Daoy (cell line): ENCODE data around the gene PNPLA4. TPM values are rescaled to one million over a fixed set of nuclear protein-coding genes. Genes with fewer than 3 reads are reported as not detected.

Source experiments
- DNase-seq: peaks from one replicate; pipeline ENCODE4 v3.0.0-alpha.2; 2015; ENCODE audit warnings: low read depth
- total RNA-seq: library from RNA; depleted of rRNA; stranded (reverse); fragments of >200 nt; shearing (Covaris generic); gene quantifications from 2 replicates; pipeline ENCODE4 v1.2.3, GENCODE V29; 2014; rRNA removed

Gene PNPLA4
- total RNA-seq, 1 experiment from 2014 or later: 3.0 TPM

DNA sequence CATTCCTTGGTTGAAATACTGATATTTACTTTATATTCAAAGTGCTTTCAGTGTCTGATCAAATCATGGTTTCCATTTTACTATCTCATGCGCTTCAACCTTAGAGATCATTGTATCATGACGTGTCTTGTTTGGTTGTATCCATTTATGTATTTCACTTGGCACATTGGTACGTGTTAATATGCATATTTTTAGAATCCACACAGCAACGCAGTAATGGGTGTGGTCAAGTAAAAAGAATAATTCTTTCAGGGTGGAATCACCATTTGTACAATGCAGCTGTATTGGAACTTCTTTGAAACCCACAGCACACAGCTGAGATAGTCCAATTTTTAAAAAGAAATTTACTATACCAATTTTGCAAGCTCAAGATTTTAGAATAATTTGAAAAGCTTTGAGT, 55.2 kb downstream of the PNPLA4 start:
- no peak for DNase-seq

- no peak for DNase-seq
Observed at GRCh38 chrX:7852166-7852565, 75.0 kb downstream of the PNPLA4 start.

Other genes starting within 250 kb of the PNPLA4 start
- 0.27 and 3.8 TPM in 2 replicates for gene VCX, start 84.2 kb downstream of the PNPLA4 start, total RNA-seq
- not detected in 2 replicates for gene VCX2, start 243.9 kb upstream of the PNPLA4 start, total RNA-seq